ENCODE measurements around the gene NRXN3.

Gene NRXN3

DNA sequence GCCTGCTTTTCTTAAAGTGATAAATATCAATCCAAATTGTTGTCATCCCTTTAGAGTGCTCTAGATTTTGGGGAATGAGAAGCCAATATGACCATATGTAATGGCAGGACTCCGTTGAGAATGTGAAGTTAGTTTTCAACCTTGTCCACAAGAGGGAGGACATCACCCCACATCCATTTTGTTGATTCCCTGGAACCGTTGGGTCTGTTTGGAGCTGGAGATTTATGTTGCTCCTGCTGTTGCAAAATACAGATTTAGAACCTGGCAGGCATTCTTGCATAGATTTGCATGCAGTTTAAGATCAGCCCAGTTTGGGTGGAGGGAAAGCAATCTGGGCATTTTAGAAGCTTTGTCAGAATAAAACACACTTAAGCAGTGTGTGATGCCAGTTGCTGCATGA, 620.1 kb downstream of the NRXN3 start:
- DNase-seq (ENCODE audit: low read depth in 1 of 2, low spot score in 1 of 2): no peak

DNA sequence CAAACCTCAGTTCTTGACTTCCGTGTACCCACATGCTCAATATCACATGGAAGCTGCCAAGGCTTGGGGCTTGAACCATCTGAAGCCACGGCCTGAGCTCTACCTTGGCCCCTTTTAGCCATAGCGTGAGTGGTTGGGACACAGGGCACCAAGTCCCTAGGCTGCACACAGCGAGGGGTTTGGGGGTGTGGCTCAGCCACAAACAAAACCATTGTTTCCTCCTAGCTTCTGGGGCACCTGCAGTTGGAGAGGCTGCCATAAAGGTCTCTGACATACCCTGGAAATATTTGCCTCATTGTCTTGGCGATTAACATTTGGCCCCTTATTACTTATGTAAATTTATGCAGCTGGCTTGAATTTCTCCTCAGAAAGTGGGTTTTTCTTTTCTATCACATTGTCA, 628.6 kb downstream of the NRXN3 start:
- no peak for DNase-seq (ENCODE audit: low read depth in 1 of 2, low spot score in 1 of 2)

DNA sequence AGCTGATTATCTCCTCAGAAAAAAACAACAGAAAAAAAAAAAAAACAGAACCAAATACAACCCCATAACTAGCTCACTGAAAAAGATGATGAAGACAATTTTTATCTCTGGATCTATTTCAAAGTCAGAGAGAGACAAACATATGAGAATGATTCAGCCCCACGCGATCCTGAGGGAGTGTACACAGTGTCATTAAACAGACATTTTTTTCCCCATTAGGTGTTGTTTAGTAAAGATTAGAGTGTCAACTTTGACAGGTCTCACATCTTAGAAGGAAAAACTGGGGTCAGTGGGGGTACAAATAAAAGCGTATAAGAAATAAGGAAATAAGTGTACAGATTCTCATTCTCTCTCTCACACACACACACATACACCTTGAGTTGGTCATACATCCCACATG, 635.4 kb downstream of the NRXN3 start:
- DNase-seq (ENCODE audit: low read depth in 1 of 2, low spot score in 1 of 2): no peak

DNA sequence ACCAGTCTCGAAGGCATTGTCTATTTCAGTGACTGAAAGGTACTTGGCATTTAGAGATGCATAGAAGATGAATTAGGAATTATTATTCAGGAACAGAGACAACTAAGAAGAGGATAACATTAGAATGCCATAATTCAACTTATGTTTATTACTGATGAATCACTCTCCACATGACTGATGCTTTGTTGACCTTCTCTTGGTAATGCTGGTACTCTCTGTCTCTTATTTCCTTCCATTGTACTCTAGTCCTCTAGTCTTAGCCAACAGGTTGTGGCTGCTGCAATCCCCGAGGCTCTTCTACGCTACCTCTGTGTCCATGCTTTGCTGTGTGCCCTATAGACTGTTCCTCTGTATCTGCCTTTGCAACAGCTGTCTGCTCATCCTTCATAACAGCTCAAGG, 652.9 kb downstream of the NRXN3 start:
- DNase-seq (ENCODE audit: low read depth in 1 of 2, low spot score in 1 of 2): no peak

DNA sequence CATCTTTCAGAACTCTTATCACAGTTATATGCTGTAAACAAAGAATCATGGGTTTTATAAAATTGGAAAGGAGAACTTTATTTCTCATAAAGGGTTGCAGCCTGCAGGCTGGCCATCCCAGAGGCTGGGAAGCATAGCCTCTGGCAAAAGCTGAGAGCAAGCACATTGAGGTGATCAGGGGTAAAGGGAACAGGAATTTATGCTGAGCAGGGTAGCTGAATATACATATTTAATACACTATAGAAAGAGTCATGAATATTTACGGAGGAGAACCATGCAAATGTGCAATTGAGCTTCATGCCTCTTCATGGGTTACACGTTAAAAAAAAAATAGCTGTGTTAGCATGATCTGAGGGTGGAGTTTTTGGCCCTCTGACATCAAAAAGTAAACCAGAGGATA, 653.3 kb downstream of the NRXN3 start:
- no peak for DNase-seq (ENCODE audit: low read depth in 1 of 2, low spot score in 1 of 2)

- no peak for DNase-seq (ENCODE audit: low read depth in 1 of 2, low spot score in 1 of 2)
These were observed 659.1 kb downstream of the NRXN3 start for GRCh38 chr14:78829274-78829673.

DNA sequence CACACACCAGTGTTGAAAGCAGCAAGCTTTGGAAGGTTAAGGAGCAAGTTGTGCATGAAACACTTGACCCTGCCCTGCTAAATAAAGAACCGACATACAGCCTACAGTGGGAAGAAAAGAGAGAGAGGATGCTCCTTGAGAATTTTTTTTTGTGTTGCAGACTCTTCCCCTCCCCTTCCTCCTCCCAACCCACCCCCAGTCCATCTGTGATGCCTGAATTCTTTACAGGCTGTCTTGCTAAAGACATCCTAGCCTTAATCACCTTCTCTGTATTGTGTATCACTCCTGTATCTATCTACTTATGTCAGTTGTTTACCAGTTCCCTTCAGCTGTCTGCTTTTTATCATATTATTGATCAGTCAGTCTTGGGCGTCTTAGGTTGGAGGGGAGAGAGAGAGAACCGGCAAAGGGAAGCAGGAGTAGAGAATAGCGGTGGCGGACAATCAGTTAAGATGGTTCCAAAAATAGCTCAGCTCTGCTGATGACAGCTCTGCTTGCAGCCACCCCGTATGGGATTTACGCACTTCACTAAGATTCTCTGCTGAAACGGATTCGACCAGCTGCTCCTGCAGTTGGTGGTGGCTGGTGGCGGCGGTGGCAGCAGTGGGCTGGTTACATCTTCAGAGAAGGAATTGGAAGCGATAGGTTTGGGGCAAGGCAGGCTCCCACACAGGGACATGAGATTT, 664.7 kb downstream of the NRXN3 start:
- DNase-seq (ENCODE audit: low read depth in 1 of 2, low spot score in 1 of 2): no peak

GRCh38 chr14:78835909-78836308, 665.7 kb downstream of the NRXN3 start:
- no peak for DNase-seq (ENCODE audit: low read depth in 1 of 2, low spot score in 1 of 2)

DNA sequence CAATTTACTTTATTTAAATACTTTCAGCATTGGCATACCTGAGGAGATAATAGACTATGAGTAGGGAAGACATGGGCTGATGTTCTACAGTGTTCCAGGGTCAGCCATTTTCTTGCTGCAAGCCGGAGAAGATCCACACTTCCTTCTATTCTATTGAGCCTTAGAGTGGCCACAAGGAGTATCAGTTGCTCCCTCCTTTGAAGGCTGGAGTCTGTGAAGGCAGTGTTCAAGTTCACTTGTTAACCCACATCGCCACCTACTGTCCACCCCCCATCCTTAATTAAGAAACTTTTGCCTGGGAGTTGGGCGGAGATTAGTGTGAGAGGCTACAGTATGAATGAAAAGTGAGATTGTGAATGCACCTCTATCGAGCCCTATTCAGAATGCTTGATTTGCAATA, 666.6 kb downstream of the NRXN3 start:
- DNase-seq (ENCODE audit: low read depth in 1 of 2, low spot score in 1 of 2): no peak

GRCh38 chr14:78838959-78839358, 668.8 kb downstream of the NRXN3 start:
- no peak for DNase-seq (ENCODE audit: low read depth in 1 of 2, low spot score in 1 of 2)

GRCh38 chr14:78840898-78841297, 670.7 kb downstream of the NRXN3 start:
- no peak for DNase-seq (ENCODE audit: low read depth in 1 of 2, low spot score in 1 of 2)

DNA sequence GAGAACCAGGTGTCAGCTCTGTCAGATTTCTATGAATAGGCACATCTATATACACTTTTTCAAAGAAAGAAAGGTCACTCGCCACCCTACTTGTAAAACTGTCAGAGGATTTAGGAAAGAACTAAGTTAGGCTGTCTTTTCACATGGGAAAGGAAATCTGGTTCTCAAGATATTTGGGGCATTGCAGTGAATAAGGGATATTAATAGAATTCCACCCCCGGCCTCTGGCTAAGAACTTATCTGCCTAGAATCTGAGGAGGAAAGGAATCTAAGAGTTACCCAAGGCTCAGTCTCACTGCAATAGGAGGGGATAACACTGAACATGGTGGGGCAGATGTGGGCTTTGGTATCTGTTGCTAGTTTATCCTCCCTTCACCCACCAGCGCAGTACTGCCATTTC, 677.6 kb downstream of the NRXN3 start:
- DNase-seq (ENCODE audit: low read depth in 1 of 2, low spot score in 1 of 2): no peak

- DNase-seq (ENCODE audit: low read depth in 1 of 2, low spot score in 1 of 2): no peak
These were observed 678.2 kb downstream of the NRXN3 start for GRCh38 chr14:78848234-78848820.

DNA sequence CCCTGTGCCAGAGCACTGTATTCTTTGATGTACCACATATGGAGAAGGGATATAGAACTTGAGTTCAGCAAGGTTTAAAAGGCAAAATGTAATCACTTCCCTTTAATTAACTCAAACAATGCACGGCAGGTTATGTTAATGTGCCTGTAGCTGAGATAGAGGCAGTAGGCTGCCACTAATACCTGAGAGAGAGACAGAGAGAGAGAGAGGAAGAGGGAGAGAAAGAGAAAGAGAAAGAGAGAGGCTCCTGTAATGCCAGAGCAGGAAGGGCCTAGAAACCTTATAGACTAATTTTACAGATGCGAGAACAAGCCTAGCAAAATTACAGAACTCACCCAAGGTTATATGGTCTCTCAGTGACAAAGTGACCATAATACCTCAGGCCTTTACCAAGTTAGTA, 679.8 kb downstream of the NRXN3 start:
- no peak for DNase-seq (ENCODE audit: low read depth in 1 of 2, low spot score in 1 of 2)

GRCh38 chr14:78851189-78851588, 681.0 kb downstream of the NRXN3 start:
- DNase-seq (ENCODE audit: low read depth in 1 of 2, low spot score in 1 of 2): no peak

DNA sequence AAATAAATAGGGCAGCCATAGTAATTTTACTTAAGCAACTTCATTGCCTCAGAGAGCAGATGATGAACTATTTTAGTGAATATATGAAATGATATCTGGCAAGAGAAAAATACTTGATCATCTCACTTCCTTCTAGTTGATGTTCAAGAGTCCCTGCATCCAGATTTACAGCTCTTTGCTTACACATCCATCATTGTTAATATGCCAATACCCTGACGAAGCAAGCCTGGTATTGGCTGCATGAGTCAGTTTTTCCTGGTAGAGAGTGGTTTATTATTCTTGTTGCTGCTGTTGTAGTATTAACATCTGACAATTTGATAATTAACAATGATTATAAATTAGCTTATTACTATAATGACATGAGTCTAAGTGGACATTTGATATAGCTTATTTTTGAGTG, 681.9 kb downstream of the NRXN3 start:
- no peak for DNase-seq (ENCODE audit: low read depth in 1 of 2, low spot score in 1 of 2)

GRCh38 chr14:78857974-78858373, 687.8 kb downstream of the NRXN3 start:
- DNase-seq (ENCODE audit: low read depth in 1 of 2, low spot score in 1 of 2): no peak

- no peak for DNase-seq (ENCODE audit: low read depth in 1 of 2, low spot score in 1 of 2)
These were observed 693.0 kb downstream of the NRXN3 start for GRCh38 chr14:78863143-78863542.

GRCh38 chr14:78872837-78873236, 702.7 kb downstream of the NRXN3 start:
- no peak for DNase-seq (ENCODE audit: low read depth in 1 of 2, low spot score in 1 of 2)

GRCh38 chr14:78873581-78873980, 703.4 kb downstream of the NRXN3 start:
- DNase-seq (ENCODE audit: low read depth in 1 of 2, low spot score in 1 of 2): no peak

DNA sequence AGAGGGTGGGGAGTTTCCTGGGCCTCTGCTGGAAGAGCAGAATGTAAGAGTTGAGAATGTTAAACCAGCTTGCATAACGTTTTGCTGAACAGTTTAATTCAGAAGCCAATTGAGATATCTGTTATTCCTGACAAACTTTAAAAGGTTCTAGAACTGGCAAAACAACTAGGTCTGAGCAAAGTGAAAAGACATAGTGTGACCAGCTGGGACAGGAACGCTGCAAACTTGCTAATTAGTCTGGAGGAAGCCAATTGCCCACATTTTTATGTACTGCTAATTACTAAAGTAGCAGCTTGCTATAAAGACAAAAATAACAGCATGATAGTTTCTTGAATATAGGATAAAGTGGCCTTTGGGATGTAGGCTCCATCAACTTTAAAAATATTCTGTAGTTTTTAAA, 704.9 kb downstream of the NRXN3 start:
- no peak for DNase-seq (ENCODE audit: low read depth in 1 of 2, low spot score in 1 of 2)

DNA sequence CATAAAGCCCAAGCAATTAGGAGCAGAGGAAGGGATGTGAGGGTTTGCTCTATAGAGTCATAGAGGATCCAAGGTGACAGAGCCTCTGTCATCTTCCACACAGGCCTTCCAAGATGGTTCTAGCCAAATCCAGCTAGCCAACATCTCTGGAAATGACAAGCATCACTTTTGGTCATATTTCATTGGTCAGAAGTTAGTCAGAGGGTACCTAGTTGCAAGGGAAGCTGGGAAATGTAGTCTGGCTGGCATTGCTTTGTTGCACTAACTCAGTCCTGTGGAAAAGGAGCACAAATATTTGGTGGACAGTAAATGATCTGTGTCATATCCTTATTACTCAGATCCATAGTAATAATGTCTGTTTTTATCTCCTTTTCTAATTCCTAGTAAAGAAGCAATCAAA, 715.7 kb downstream of the NRXN3 start:
- no peak for DNase-seq (ENCODE audit: low read depth in 1 of 2, low spot score in 1 of 2)

DNA sequence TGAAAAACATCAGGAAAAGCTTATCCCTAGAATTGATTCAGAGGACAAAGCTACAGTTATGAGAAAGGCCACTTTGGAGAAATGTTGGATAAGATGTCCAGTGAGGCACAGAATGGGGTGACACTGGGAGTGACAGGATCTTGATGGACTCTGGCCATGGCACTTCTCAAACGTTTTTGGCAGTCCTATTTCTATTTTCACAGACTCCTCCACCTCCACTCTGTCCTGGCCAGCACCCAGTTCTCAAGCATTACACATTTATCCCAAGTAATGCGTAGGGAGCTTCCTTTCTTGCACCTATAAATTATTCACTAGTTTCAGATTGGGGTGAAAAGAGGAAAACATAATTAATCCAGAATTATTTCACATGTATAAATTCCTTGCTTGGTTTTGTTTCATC, 727.3 kb downstream of the NRXN3 start:
- no peak for DNase-seq (ENCODE audit: low read depth in 1 of 2, low spot score in 1 of 2)

Measured in stimulated activated CD4-positive, alpha-beta T cell treated with anti-CD3 and anti-CD28 coated beads, Interleukin-15, amount 100 ng/mL, for 1 hour (primary cell).